DOHH2 (cell line): ENCODE measurements around the gene MPDZ.

ENCODE experiments used
- H3F3A ChIP-seq: fragments of 200-600 bp; sonication (generic), shearing (Covaris generic); 2 replicates; pipeline ENCODE4 v1.6.0; 2016; ENCODE audit warnings: antibody characterized with exemption, mild to moderate bottlenecking; ENCODE audit not compliant: control insufficient read depth, insufficient read depth
- H3K27ac ChIP-seq: fragments of 200-600 bp; sonication (generic); 2 replicates; pipeline ENCODE4 v1.5.1; 2014; ENCODE audit warnings: low read depth, mild to moderate bottlenecking, low read length, moderate library complexity
- H3K27me3 ChIP-seq: fragments of 200-600 bp; sonication (generic); 2 replicates; pipeline ENCODE4 v1.6.1; 2014; ENCODE audit warnings: mild to moderate bottlenecking, low read length, mixed read lengths; ENCODE audit not compliant: control insufficient read depth
- H3K36me3 ChIP-seq: fragments of 200-600 bp; sonication (generic); 2 replicates; pipeline ENCODE4 v1.6.1; 2014; ENCODE audit warnings: mild to moderate bottlenecking, low read length, moderate library complexity, mixed read lengths; ENCODE audit not compliant: control insufficient read depth
- H3K4me1 ChIP-seq: fragments of 200-600 bp; sonication (generic); 2 replicates; pipeline ENCODE4 v1.6.1; 2014; ENCODE audit warnings: mild to moderate bottlenecking, low read length, mixed read lengths; ENCODE audit not compliant: control insufficient read depth
- H3K4me2 ChIP-seq: fragments of 200-600 bp; sonication (generic); 2 replicates; pipeline ENCODE4 v1.6.0; 2014; ENCODE audit warnings: mild to moderate bottlenecking, low read length, moderate library complexity
- H3K4me3 ChIP-seq: fragments of 200-600 bp; sonication (generic); 2 replicates; pipeline ENCODE4 v1.5.1; 2014; ENCODE audit warnings: mild to moderate bottlenecking, low read length, mixed read lengths
- H3K79me2 ChIP-seq: fragments of 200-600 bp; sonication (generic); 2 replicates; pipeline ENCODE4 v1.6.1; 2014; ENCODE audit warnings: mild to moderate bottlenecking, low read length, mixed read lengths; ENCODE audit not compliant: control insufficient read depth
- H3K9me2 ChIP-seq: fragments of 200-600 bp; sonication (generic); replicated peaks from 2 replicates; pipeline ENCODE4 v1.6.1; 2014; ENCODE audit warnings: mild to moderate bottlenecking, low read length, mixed read lengths; ENCODE audit not compliant: control insufficient read depth
- H3K9me3 ChIP-seq: fragments of 200-600 bp; sonication (generic); 2 replicates; pipeline ENCODE4 v1.6.1; 2014; ENCODE audit warnings: antibody characterized with exemption, low read length, mixed read lengths; ENCODE audit not compliant: control insufficient read depth, insufficient read depth
- H4K20me1 ChIP-seq: fragments of 200-600 bp; sonication (generic); 2 replicates; pipeline ENCODE4 v1.6.0; 2014; ENCODE audit warnings: low read depth, mild to moderate bottlenecking, antibody characterized with exemption, low read length, moderate library complexity; ENCODE audit not compliant: control insufficient read depth, insufficient read depth
- EZH2phosphoT487 ChIP-seq: fragments of 200-600 bp; sonication (generic); IDR thresholded peaks from 2 replicates; pipeline ENCODE4 v1.6.1; 2017; ENCODE audit warnings: borderline replicate concordance, mild to moderate bottlenecking, antibody characterized with exemption, low read length, moderate library complexity, mixed read lengths
- TF ChIP-seq, protein P1 (sequence below): fragments of 200-600 bp; sonication (generic); IDR thresholded peaks from one replicate; pipeline ENCODE4 v1.5.1; 2014; ENCODE audit warnings: antibody characterized with exemption, mild to moderate bottlenecking, low read depth, low read length; ENCODE audit not compliant: poor library complexity, severe bottlenecking

The MPDZ gene, protein sequence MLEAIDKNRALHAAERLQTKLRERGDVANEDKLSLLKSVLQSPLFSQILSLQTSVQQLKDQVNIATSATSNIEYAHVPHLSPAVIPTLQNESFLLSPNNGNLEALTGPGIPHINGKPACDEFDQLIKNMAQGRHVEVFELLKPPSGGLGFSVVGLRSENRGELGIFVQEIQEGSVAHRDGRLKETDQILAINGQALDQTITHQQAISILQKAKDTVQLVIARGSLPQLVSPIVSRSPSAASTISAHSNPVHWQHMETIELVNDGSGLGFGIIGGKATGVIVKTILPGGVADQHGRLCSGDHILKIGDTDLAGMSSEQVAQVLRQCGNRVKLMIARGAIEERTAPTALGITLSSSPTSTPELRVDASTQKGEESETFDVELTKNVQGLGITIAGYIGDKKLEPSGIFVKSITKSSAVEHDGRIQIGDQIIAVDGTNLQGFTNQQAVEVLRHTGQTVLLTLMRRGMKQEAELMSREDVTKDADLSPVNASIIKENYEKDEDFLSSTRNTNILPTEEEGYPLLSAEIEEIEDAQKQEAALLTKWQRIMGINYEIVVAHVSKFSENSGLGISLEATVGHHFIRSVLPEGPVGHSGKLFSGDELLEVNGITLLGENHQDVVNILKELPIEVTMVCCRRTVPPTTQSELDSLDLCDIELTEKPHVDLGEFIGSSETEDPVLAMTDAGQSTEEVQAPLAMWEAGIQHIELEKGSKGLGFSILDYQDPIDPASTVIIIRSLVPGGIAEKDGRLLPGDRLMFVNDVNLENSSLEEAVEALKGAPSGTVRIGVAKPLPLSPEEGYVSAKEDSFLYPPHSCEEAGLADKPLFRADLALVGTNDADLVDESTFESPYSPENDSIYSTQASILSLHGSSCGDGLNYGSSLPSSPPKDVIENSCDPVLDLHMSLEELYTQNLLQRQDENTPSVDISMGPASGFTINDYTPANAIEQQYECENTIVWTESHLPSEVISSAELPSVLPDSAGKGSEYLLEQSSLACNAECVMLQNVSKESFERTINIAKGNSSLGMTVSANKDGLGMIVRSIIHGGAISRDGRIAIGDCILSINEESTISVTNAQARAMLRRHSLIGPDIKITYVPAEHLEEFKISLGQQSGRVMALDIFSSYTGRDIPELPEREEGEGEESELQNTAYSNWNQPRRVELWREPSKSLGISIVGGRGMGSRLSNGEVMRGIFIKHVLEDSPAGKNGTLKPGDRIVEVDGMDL (N-terminal part only)

DNA sequence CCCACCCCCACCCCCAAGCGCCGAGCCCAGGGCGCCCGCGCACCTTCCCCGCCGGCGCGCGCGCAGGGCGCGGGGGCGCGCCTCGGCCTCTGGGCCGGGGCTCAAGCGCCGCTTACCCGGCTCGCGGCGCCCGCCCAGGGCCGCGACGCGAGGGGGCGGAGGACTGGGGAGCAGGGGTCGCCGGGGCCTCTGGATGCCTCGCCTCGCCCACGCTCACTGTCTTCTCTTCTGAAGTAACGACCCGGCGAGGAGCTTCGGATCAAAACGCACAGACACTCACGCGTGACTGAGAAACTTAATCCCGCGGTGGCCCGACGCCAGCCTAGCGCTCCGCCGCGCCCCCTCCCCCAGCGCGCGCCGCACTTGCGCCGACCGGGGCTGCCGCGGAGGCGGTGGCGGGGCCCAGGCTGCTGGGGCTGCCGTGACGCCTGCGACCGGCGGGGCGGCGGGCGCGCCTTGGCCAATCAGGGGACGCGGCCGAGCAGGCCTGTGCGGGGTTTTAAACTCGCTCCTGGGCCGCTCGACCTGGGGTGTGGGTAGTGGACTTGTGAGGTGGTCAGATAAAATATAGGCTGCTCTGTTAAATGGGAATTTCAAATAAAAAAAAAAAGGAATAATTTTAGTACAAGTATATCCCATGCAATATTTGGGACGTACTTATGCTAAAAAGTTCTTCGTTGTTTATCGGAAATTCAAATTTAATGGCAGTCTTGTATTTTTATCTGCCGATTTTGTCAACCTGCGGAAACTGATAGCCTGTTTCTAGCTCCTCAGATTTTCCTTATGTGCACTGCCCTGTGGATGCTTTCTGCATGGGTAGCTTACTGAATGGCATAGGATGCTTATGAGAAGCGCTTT, at the start of gene MPDZ:
MPDZ (minus strand) TSS at position 409 of the 858 bp plus-strand sequence. CDS start 29,377 bp downstream, outside the sequence.
- no peaks in the 10 kb centered on the region for H3K4me1 ChIP-seq
- no peaks in the 10 kb centered on the region for H3K79me2 ChIP-seq
- H3K9me2 ChIP-seq: no peaks in the 10 kb centered on the region
- no peak within 1 kb of the TSS for H3K4me3 ChIP-seq
- H3K4me2 ChIP-seq: no peak within 1 kb of the TSS
- H4K20me1 ChIP-seq: no peaks in the 10 kb centered on the region
- TF ChIP-seq, protein P1, sequence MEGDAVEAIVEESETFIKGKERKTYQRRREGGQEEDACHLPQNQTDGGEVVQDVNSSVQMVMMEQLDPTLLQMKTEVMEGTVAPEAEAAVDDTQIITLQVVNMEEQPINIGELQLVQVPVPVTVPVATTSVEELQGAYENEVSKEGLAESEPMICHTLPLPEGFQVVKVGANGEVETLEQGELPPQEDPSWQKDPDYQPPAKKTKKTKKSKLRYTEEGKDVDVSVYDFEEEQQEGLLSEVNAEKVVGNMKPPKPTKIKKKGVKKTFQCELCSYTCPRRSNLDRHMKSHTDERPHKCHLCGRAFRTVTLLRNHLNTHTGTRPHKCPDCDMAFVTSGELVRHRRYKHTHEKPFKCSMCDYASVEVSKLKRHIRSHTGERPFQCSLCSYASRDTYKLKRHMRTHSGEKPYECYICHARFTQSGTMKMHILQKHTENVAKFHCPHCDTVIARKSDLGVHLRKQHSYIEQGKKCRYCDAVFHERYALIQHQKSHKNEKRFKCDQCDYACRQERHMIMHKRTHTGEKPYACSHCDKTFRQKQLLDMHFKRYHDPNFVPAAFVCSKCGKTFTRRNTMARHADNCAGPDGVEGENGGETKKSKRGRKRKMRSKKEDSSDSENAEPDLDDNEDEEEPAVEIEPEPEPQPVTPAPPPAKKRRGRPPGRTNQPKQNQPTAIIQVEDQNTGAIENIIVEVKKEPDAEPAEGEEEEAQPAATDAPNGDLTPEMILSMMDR: no peak
- TF ChIP-seq EZH2phosphoT487: no peak
- H3K27ac ChIP-seq: no peak within 1 kb of the TSS
- H3K36me3 ChIP-seq: no peaks in the 10 kb centered on the region
- H3K27me3 ChIP-seq: no peaks in the 10 kb centered on the region
- H3F3A ChIP-seq: no peaks in the 10 kb centered on the region
- H3K9me3 ChIP-seq: peaks cover 5% of the 10 kb centered on the region; the same call in 1 of the 2 replicates

DNA sequence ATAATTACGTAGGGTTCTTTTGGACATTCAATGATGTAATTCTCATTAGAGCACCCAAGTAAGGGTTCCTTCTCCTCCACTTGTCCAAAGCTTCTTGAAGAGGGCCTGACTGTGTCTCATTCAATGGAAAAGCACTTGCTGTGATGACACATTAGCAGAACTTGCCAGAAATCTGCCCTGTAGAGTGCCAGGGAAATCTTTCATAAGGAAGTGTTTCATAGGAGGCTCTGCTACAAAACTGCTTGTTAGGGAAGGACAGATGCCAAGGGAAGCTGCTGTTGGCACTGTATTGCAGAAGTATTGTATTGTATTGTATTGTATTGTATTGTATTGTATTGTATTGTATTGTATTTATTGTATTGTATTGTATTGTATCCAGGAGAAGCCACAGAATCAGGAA, 45.5 kb upstream of the MPDZ start:
- TF ChIP-seq, protein P1: no peak
- TF ChIP-seq EZH2phosphoT487: no peak
- Histone ChIP-seq H3K27me3 (no peaks in the 10 kb centered on the region), H4K20me1 (no peaks in the 10 kb centered on the region), H3K4me3 (no peak overlapping the region), H3K4me1 (no peaks in the 10 kb centered on the region), H3K36me3 (no peaks in the 10 kb centered on the region), H3K9me2 (no peaks in the 10 kb centered on the region), H3K9me3 (no peaks in the 10 kb centered on the region), H3K27ac (no peak overlapping the region), H3K4me2 (no peak overlapping the region), H3F3A (no peaks in the 10 kb centered on the region), H3K79me2 (no peaks in the 10 kb centered on the region)

DNA sequence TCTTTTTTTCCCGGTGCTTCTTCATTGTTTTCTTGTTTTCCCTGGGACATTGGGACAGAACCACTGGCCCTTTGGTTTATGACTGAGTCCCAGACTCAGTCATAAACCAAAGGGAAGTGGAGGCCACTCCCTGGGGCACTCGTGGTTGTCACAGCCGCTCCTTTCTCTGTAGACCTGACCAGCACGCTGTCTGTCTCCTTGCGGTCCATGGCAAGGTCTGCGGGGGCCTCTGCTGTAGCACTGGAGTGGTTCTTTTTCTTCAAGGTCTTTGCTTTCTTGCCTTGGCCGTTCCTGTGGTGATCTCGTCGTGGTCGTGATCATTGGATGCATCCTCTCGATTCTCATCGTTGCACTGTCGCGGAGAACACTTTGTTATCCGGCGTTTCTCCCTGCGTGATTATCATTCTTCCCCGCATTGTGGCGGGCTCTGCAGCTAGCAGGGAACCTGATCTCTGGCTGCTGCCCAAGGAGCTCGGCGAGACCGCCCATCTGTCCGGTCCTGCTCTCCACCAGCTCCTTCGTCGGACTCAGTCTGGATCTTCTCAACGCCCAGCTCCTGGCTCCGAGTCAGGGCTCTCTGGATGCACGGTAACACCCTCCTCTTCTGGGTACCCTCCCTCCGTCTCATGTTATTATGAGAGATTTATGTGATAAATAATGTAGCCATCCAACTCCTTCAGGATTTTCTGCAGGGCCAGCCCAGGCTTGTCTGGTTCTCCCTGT, 43.5 kb upstream of the MPDZ start:
- H3K27me3 ChIP-seq: no peaks in the 10 kb centered on the region
- no peaks in the 10 kb centered on the region for H3K36me3 ChIP-seq
- no peak overlapping the region for H3K27ac ChIP-seq
- no peak overlapping the region for H3K4me2 ChIP-seq
- no peaks in the 10 kb centered on the region for H4K20me1 ChIP-seq
- no peak overlapping the region for H3K4me3 ChIP-seq
- no peaks in the 10 kb centered on the region for H3K79me2 ChIP-seq
- no peaks in the 10 kb centered on the region for H3K4me1 ChIP-seq
- no peaks in the 10 kb centered on the region for H3K9me3 ChIP-seq
- TF ChIP-seq, protein P1: no peak
- no peak for TF ChIP-seq EZH2phosphoT487
- H3K9me2 ChIP-seq: no peaks in the 10 kb centered on the region
- H3F3A ChIP-seq: no peaks in the 10 kb centered on the region
